GM10266 (cell line): ENCODE results near the gene AGXT.

ENCODE experiments used
- DNase-seq: peaks from one replicate; pipeline ENCODE4 v3.0.0; 2012; ENCODE audit errors: extremely low spot score
- TF ChIP-seq, protein P1 (sequence below): IDR thresholded peaks from 2 replicates; pipeline ENCODE4 v1.5.1; 2012; ENCODE audit warnings: mild to moderate bottlenecking, low read depth; ENCODE audit not compliant: control insufficient read depth, insufficient read depth; ENCODE audit errors: missing control alignments

Gene AGXT

GRCh38 chr2:240889601-240890560 is 21.3 kb downstream of the AGXT start:
- no peak for DNase-seq
- TF ChIP-seq, protein P1, sequence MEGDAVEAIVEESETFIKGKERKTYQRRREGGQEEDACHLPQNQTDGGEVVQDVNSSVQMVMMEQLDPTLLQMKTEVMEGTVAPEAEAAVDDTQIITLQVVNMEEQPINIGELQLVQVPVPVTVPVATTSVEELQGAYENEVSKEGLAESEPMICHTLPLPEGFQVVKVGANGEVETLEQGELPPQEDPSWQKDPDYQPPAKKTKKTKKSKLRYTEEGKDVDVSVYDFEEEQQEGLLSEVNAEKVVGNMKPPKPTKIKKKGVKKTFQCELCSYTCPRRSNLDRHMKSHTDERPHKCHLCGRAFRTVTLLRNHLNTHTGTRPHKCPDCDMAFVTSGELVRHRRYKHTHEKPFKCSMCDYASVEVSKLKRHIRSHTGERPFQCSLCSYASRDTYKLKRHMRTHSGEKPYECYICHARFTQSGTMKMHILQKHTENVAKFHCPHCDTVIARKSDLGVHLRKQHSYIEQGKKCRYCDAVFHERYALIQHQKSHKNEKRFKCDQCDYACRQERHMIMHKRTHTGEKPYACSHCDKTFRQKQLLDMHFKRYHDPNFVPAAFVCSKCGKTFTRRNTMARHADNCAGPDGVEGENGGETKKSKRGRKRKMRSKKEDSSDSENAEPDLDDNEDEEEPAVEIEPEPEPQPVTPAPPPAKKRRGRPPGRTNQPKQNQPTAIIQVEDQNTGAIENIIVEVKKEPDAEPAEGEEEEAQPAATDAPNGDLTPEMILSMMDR, result no peak

DNA sequence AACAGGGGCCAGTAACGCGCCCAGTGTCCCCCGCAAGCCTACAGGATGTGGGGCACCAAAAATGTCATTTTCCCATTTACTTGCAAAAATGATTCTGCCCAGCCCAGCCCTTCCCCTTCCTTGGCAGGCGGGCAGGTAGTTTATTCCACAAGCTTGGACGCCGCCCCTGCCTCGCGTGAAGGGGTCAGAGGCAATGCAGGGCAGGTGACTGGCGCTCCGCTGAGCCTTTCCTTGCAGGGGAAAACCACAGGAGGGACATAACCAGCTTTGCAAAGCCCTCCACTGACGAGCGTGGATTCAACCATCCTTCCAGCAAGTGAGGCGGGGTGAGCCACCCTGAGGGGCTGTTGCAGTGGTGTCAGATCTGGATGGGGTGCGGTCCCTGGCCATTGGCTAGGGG is 22.1 kb downstream of the AGXT start:
- no peak for DNase-seq
- TF ChIP-seq, protein P1, result no peak

GRCh38 chr2:240891492-240892340 is 23.1 kb downstream of the AGXT start:
- no peak for DNase-seq
- TF ChIP-seq, protein P1, result no peak

DNA sequence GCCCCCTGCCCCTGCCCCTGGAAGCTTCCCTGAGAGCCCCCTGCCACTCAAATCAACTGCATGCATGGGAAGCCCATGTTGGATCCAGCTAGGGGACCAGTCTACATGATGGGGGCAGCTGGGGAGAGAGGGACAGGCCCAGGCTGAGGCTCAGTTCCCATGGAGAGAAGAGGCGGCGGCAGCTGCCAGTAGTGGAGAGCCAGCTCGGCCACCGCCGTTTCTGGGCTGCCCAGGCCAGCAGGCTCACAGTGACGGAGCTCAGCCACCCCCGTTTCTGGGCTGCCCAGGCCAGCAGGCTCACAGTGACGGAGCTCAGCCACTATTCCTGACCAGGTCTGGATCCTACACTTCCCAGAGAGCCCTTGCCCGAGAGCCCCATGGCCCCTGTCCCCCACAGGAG is 23.7 kb downstream of the AGXT start:
- TF ChIP-seq, protein P1, result no peak
- DNase-seq, result no peak

- TF ChIP-seq, protein P1, result no peak
Measured at GRCh38 chr2:240892925-240893324, 24.3 kb downstream of the AGXT start.

GRCh38 chr2:240893363-240893844 is 24.8 kb downstream of the AGXT start:
- peak; percentile 64 for DNase-seq
- TF ChIP-seq, protein P1, result no peak

More at GRCh38 chr2:240892925-240893324, 24.3 kb downstream of the AGXT start:
- no peak for DNase-seq
